Mesothelial cell of epicardium (in vitro differentiated cells): ENCODE results near the gene COQ2. TPM values are rescaled to one million over a fixed set of nuclear protein-coding genes. Genes with fewer than 3 reads are reported as not detected.

ENCODE experiments used
- total RNA-seq: library from RNA; stranded (reverse); gene quantifications from 3 replicates; pipeline ENCODE4 v1.2.1, GENCODE V29; 2021

Gene COQ2
- total RNA-seq, 1 donor from 2014 or later = 8.0 TPM

Other genes with a start within 250 kb of the COQ2 start
- gene COPS4, start 249.6 kb downstream of the COQ2 start, total RNA-seq = 34.1 to 39.6 TPM (median 36.6 TPM) in 3 replicates
- 0.50 to 1.6 TPM (median 1.2 TPM) in 3 replicates for gene PLAC8, start 170.1 kb downstream of the COQ2 start, total RNA-seq
- gene HPSE, start 50.0 kb upstream of the COQ2 start, total RNA-seq = 0.80 to 1.0 TPM (median 0.97 TPM) in 3 replicates
- gene HELQ, start 171.0 kb upstream of the COQ2 start, total RNA-seq = 13.7 to 14.8 TPM (median 14.6 TPM) in 3 replicates
- 39.2 to 43.8 TPM (median 43.1 TPM) in 3 replicates for gene MRPS18C, start 171.3 kb upstream of the COQ2 start, total RNA-seq
- 21.4 to 23.2 TPM (median 22.7 TPM) in 3 replicates for gene ABRAXAS1, start 200.3 kb upstream of the COQ2 start, total RNA-seq